Measurements from ENCODE around the gene CDHR1.

DNA sequence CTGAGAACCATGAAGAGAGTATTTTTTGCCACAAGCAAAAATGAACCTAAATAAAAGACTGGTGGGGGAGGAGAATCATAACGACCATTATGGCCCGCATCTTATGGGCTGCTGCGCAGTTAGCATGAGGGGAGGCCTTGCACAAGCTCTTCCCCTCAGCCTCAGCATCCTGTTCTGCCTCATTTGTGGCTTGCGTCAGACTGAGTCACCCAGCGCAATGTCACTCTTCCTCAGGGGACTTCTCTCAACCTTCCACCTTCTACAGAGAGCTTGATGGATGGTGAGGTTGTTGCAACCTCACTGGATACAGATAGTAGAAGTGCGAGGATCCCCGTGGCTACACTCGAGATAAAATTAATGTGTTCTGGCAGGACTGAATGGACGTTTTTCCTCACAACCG lies 37.6 kb upstream of the CDHR1 start:
- TF ChIP-seq, protein P1, sequence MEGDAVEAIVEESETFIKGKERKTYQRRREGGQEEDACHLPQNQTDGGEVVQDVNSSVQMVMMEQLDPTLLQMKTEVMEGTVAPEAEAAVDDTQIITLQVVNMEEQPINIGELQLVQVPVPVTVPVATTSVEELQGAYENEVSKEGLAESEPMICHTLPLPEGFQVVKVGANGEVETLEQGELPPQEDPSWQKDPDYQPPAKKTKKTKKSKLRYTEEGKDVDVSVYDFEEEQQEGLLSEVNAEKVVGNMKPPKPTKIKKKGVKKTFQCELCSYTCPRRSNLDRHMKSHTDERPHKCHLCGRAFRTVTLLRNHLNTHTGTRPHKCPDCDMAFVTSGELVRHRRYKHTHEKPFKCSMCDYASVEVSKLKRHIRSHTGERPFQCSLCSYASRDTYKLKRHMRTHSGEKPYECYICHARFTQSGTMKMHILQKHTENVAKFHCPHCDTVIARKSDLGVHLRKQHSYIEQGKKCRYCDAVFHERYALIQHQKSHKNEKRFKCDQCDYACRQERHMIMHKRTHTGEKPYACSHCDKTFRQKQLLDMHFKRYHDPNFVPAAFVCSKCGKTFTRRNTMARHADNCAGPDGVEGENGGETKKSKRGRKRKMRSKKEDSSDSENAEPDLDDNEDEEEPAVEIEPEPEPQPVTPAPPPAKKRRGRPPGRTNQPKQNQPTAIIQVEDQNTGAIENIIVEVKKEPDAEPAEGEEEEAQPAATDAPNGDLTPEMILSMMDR (IDR thresholded peaks at IDR 0.05), result no peak
- TF ChIP-seq POLR2A (IDR thresholded peaks at IDR 0.05), result no peak
- TF ChIP-seq EP300 (IDR thresholded peaks at IDR 0.05), result no peak

Measured in stomach (tissue), 4 donors.